HL-60/S4 (cell line): ENCODE measurements around the gene PAEP.

Experiments used
- in situ Hi-C: fragments of 300-500 bp; cut with MboI; formaldehyde crosslinking; loops from 2 replicates; pipeline ENCODE4 v1.14.3; 2022; ENCODE audit warnings: low sequenced_read_pairs

PAEP gene

GRCh38 chr9:135574943-135575342 lies 13.4 kb downstream of the PAEP start:
- in situ Hi-C loops: no loop called here

- in situ Hi-C loops: no loop called here
Observed at GRCh38 chr9:135575995-135576631, 14.6 kb downstream of the PAEP start.

GRCh38 chr9:135577256-135577655 lies 15.7 kb downstream of the PAEP start:
- in situ Hi-C loops: no loop called here

GRCh38 chr9:135579356-135579755 lies 17.8 kb downstream of the PAEP start:
- in situ Hi-C loops: no loop called here

- in situ Hi-C loops: no loop called here
Observed at GRCh38 chr9:135579889-135580660, 18.5 kb downstream of the PAEP start.

- in situ Hi-C loops: no loop called here
Observed at GRCh38 chr9:135580664-135581380, 19.3 kb downstream of the PAEP start.

GRCh38 chr9:135581636-135582426 lies 20.3 kb downstream of the PAEP start:
- in situ Hi-C loops: no loop called here

GRCh38 chr9:135582541-135582940 lies 21.0 kb downstream of the PAEP start:
- in situ Hi-C loops: no loop called here

- in situ Hi-C loops: no loop called here
Observed at GRCh38 chr9:135582966-135583687, 21.6 kb downstream of the PAEP start.

GRCh38 chr9:135583688-135584011 lies 22.1 kb downstream of the PAEP start:
- in situ Hi-C loops: no loop called here

GRCh38 chr9:135584371-135584770 lies 22.8 kb downstream of the PAEP start:
- in situ Hi-C loops: no loop called here

GRCh38 chr9:135584934-135585333 lies 23.4 kb downstream of the PAEP start:
- in situ Hi-C loops: no loop called here

GRCh38 chr9:135586601-135587109 lies 25.1 kb downstream of the PAEP start:
- in situ Hi-C loops: no loop called here

GRCh38 chr9:135587658-135588057 lies 26.1 kb downstream of the PAEP start:
- in situ Hi-C loops: no loop called here

GRCh38 chr9:135588371-135588770 lies 26.8 kb downstream of the PAEP start:
- in situ Hi-C loops: no loop called here

GRCh38 chr9:135588886-135589595 lies 27.5 kb downstream of the PAEP start:
- in situ Hi-C loops: no loop called here

GRCh38 chr9:135589596-135590485 lies 28.3 kb downstream of the PAEP start:
- in situ Hi-C loops: no loop called here

- in situ Hi-C loops: no loop called here
Observed at GRCh38 chr9:135590486-135591079, 29.0 kb downstream of the PAEP start.
